Measurements from ENCODE around the gene LRP10. TPM values are rescaled to one million over a fixed set of nuclear protein-coding genes. Genes with fewer than 3 reads are reported as not detected.
A peak's percentile ranks its signal among the peaks of the same experiment; 100 is the strongest.

LRP10 gene
- total RNA-seq, 1 donor from 2014 or later = 52.3 TPM

DNA sequence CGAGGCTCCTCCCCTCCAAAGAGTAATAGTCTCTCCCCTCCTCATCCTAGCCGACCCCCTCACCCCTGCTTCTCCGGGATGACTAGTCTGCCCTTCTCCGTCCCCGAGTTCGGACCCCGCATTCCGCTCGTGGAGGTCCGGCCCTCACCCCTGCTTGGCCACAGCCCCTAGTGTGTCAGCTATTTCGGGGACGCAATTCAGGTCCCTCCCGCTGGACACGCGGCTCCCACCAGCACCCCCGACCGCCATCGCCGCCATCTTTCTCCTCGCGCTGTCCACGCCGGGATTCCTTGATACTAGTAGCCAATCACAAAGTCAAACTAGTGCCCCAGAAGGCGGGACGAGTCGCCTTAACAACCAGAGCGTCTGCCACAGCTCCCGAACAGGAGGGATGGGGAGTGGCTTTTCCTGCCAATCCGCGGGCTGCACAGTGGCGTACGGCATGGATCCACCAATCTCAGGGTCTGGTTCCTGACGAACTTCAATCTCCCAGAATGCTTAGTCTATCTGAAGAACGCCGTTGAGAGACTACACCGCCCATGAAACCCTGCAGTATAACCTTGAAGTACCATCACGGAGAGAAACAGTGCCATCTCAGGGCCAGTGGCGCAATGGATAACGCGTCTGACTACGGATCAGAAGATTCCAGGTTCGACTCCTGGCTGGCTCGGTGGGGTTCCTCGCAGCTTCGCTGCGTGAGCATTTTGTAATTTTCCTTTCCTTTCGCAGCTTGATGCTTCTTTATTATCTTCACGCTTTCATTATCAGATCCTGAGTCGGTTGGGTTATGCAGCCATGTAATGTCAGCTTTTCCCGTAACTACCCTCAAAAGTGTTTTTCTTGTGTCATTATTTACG, 57.8 kb downstream of the LRP10 start, which contains the start of gene PRMT5:
Gene PRMT5 (minus strand): TSS at position 273 of the 857 bp plus-strand sequence. CDS start 15 bp downstream, at position 258.
- H3K9me3 Mint-ChIP-seq = no peaks in the 10 kb centered on the region
- TF ChIP-seq, protein P1, sequence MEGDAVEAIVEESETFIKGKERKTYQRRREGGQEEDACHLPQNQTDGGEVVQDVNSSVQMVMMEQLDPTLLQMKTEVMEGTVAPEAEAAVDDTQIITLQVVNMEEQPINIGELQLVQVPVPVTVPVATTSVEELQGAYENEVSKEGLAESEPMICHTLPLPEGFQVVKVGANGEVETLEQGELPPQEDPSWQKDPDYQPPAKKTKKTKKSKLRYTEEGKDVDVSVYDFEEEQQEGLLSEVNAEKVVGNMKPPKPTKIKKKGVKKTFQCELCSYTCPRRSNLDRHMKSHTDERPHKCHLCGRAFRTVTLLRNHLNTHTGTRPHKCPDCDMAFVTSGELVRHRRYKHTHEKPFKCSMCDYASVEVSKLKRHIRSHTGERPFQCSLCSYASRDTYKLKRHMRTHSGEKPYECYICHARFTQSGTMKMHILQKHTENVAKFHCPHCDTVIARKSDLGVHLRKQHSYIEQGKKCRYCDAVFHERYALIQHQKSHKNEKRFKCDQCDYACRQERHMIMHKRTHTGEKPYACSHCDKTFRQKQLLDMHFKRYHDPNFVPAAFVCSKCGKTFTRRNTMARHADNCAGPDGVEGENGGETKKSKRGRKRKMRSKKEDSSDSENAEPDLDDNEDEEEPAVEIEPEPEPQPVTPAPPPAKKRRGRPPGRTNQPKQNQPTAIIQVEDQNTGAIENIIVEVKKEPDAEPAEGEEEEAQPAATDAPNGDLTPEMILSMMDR (conservative IDR thresholded peaks at IDR 0.05) = no peak
- no peak within 1 kb of the TSS for H3K4me3 Mint-ChIP-seq
- peaks cover 15% of the 10 kb centered on the region for H3K36me3 Mint-ChIP-seq
- H3K4me1 Mint-ChIP-seq (ENCODE audit: unreplicated experiment) = peaks cover 24% of the 10 kb centered on the region
- no peak within 1 kb of the TSS for H3K27ac Mint-ChIP-seq
- H3K27me3 Mint-ChIP-seq = no peaks in the 10 kb centered on the region
- DNase-seq (ENCODE audit: extremely low spot score, unreplicated experiment) = peak; percentile 98

DNA sequence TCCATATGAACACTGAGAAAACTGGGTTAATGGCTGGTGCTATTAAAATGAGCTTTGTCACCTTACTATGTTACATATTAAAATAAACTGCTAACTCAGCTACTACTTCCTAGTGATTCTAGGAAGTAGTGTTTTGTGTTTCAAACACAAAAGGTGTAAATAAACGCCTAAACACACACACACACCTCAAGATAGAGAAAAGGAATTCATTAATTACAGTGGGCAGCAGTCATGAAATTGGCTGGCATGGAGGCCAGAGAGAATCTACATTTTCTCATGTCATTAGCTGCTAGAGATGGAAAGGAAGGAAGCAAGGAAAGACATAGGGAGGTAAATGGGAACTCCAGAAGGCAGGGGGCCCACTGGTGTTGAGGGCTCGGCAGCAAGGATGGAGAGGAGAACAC, 58.4 kb downstream of the LRP10 start:
- Mint-ChIP-seq H3K27ac (no peak overlapping the region), H3K4me3 (no peak overlapping the region), H3K4me1 (ENCODE audit: unreplicated experiment) (peaks cover 24% of the 10 kb centered on the region), H3K27me3 (no peaks in the 10 kb centered on the region), H3K9me3 (no peaks in the 10 kb centered on the region), H3K36me3 (peaks cover 10% of the 10 kb centered on the region)
- TF ChIP-seq, protein P1 (conservative IDR thresholded peaks at IDR 0.05) = no peak
- no peak for DNase-seq (ENCODE audit: extremely low spot score, unreplicated experiment)

Other genes starting within 250 kb of the LRP10 start
- gene OR6J1, start 227.4 kb upstream of the LRP10 start, total RNA-seq (ENCODE audit: low replicate concordance) = not detected in 2 replicates
- 137 and 160 TPM in 2 replicates for gene OXA1L, start 105.1 kb upstream of the LRP10 start, total RNA-seq (ENCODE audit: low replicate concordance)
- 9.7 and 31.6 TPM in 2 replicates for gene SLC7A7, start 56.3 kb upstream of the LRP10 start, total RNA-seq (ENCODE audit: low replicate concordance)
- 88.5 and 96.6 TPM in 2 replicates for gene MRPL52, start 41.9 kb upstream of the LRP10 start, total RNA-seq (ENCODE audit: low replicate concordance)
- gene MMP14, start 35.2 kb upstream of the LRP10 start, total RNA-seq (ENCODE audit: low replicate concordance) = 115 and 137 TPM in 2 replicates
- gene REM2, start 11.5 kb downstream of the LRP10 start, total RNA-seq (ENCODE audit: low replicate concordance) = 1.4 and 2.0 TPM in 2 replicates
- gene RBM23, start 47.4 kb downstream of the LRP10 start, total RNA-seq (ENCODE audit: low replicate concordance) = 91.5 and 102 TPM in 2 replicates
- gene PRMT5, start 57.6 kb downstream of the LRP10 start, total RNA-seq (ENCODE audit: low replicate concordance) = 78.0 and 134 TPM in 2 replicates
- gene HAUS4, start 85.3 kb downstream of the LRP10 start, total RNA-seq (ENCODE audit: low replicate concordance) = 17.3 and 40.7 TPM in 2 replicates
- gene AJUBA, start 110.8 kb downstream of the LRP10 start, total RNA-seq (ENCODE audit: low replicate concordance) = 42.8 and 56.1 TPM in 2 replicates
- gene C14orf93, start 138.4 kb downstream of the LRP10 start, total RNA-seq (ENCODE audit: low replicate concordance) = 10.2 and 12.6 TPM in 2 replicates
- 153 and 177 TPM in 2 replicates for gene PSMB5, start 163.2 kb downstream of the LRP10 start, total RNA-seq (ENCODE audit: low replicate concordance)
- not detected in 2 replicates for gene PSMB11, start 170.5 kb downstream of the LRP10 start, total RNA-seq (ENCODE audit: low replicate concordance)
- 7.9 and 20.4 TPM in 2 replicates for gene CDH24, start 185.8 kb downstream of the LRP10 start, total RNA-seq (ENCODE audit: low replicate concordance)
- 214 and 342 TPM in 2 replicates for gene ACIN1, start 223.4 kb downstream of the LRP10 start, total RNA-seq (ENCODE audit: low replicate concordance)
- 53.0 and 67.2 TPM in 2 replicates for gene C14orf119, start 223.8 kb downstream of the LRP10 start, total RNA-seq (ENCODE audit: low replicate concordance)
- 0.19 and 0.40 TPM in 2 replicates for gene CIROP, start 233.2 kb downstream of the LRP10 start, total RNA-seq (ENCODE audit: low replicate concordance)
- not detected in 2 replicates for gene CEBPE, start 247.5 kb downstream of the LRP10 start, total RNA-seq (ENCODE audit: low replicate concordance)